NOMO-1 (cell line): ENCODE data around the gene HPN.

Experiments used
- DNase-seq, 2 experiments: peaks; one replicate each; lab custom pipeline; 2025; ENCODE audit not compliant: unreplicated experiment in 2 of 2; lab: John Stamatoyannopoulos, UW

The HPN gene

DNA sequence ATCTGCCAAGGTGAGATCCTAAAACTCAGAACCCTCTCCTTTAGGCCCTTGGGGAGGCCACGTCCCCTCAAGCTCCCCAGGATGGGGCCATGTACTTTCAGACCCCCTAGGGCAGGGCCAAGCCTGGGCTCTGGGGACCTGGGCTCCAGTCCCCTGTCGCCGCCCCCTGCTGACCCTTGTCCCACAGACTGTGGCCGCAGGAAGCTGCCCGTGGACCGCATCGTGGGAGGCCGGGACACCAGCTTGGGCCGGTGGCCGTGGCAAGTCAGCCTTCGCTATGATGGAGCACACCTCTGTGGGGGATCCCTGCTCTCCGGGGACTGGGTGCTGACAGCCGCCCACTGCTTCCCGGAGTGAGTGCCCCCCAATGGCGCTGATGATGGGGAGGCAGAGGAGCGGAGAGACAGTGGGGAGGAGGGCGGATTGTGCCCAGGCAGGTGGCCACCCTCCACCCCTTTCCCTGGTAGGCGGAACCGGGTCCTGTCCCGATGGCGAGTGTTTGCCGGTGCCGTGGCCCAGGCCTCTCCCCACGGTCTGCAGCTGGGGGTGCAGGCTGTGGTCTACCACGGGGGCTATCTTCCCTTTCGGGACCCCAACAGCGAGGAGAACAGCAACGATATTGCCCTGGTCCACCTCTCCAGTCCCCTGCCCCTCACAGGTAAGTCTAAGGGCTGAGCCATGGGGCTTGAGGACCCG lies 18.8 kb downstream of the HPN start:
- DNase-seq = no peak

DNA sequence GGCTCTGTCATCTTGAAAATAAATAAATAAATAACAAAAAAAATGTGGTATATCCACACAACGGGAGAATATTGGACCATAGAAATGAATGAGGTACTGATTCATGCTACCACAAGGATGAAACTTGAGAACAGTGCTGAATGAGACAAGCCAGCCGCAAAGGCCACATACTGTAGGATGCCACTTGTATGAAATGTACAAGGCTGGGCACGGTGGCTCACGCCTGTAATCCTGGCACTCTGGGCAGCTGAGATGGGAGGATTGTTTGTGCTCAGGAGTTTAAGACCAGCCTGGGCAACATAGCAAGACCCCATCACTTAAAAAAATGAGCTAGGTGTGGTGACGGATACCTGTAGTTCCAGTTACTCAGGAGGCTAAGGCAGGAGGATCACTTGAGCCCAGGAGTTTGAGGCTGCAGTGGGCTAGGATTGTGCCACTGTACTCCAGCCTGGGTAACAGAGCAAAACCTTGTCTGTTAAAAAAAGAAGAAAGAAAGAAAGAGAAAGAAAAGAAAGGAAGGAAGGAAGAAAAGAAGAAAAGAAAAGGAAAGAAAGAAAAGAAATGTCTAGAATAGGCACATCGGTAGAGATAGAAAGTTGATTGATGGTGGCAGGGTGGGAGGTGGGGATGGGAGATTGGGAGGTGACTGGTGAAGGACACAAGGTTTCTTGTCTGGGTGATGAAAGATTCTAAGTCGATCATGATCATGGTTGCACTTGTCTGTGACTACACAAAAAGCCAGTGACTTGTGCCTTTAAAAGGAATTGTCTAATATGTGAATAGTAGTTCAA lies 20.3 kb downstream of the HPN start:
- DNase-seq = no peak

- no peak for DNase-seq
Measured at GRCh38 chr19:35062942-35063341, 21.4 kb downstream of the HPN start.

- no peak for DNase-seq
Measured at GRCh38 chr19:35063940-35064818, 22.7 kb downstream of the HPN start.

DNA sequence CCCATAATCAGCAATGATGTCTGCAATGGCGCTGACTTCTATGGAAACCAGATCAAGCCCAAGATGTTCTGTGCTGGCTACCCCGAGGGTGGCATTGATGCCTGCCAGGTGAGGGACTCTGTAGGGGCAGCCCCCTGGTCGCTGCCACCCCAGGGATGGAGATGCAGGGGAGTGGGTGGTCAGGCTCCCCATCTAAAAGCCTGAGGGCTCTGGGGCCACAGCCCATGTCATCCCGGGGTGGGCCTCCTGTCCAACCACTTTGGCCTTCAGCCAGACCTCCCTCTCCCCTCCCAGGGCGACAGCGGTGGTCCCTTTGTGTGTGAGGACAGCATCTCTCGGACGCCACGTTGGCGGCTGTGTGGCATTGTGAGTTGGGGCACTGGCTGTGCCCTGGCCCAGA lies 24.1 kb downstream of the HPN start:
- DNase-seq = no peak

DNA sequence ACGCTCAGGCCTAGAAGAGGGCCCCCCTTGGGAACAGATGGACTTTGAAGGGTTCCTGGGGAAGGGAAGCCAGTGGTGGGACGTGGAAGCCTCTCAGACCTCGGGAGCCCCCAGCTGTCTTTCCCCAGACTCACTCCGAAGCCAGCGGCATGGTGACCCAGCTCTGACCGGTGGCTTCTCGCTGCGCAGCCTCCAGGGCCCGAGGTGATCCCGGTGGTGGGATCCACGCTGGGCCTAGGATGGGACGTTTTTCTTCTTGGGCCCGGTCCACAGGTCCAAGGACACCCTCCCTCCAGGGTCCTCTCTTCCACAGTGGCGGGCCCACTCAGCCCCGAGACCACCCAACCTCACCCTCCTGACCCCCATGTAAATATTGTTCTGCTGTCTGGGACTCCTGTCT lies 24.6 kb downstream of the HPN start:
- DNase-seq = no peak

- DNase-seq = peak; percentile 70 to 74
Measured at GRCh38 chr19:35066691-35067563, 25.4 kb downstream of the HPN start.

DNA sequence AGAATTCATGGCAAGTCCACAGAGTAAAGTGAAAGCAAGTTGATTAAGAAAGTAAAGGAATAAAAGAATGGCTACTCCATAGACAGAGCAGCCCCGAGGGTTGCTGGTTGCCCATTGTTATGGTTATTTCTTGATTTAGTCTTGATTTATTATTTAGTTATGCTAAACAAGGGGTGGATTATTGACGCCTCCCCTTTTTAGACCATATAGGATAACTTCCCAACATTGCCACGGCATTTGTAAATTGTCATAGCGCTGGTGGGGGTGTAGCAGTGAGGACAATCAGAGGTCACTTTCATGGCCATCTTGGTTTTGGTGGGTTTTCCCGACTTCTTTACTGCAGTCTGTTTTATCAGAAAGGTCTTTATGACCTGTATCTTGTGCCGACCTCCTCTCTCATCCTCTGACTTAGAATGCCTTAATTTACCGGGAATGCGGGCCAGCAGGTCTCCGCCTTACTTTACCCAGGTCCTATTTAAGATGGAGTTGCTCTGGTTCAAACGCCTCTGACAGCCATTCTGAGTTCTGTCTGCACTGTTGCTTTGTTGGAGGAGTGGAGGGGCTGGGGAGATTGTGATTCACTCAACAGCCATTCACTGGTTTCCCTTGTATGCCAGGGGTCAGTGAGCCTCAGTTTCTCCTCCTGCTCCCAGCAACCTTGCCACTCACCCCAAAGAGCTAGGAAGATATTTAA lies 27.6 kb downstream of the HPN start:
- DNase-seq = no peak

DNA sequence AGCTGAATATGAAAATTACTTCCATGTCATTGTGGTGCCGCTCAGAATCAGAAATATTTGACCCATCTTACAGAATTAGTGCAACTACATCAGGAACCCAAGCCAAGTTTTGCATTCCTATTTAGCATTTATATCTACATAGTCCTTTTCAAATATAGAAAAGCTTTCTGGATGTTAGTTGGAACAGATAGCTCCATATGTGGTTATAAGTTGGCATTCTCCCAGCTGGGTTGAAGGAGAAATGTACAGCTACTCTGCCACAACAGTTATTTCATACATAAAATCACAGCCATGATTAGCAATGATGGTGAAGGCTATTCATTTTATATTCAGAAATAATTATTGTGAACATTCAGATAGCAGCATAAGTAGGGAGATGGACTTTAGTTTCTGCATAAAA lies 28.2 kb downstream of the HPN start:
- no peak for DNase-seq

DNA sequence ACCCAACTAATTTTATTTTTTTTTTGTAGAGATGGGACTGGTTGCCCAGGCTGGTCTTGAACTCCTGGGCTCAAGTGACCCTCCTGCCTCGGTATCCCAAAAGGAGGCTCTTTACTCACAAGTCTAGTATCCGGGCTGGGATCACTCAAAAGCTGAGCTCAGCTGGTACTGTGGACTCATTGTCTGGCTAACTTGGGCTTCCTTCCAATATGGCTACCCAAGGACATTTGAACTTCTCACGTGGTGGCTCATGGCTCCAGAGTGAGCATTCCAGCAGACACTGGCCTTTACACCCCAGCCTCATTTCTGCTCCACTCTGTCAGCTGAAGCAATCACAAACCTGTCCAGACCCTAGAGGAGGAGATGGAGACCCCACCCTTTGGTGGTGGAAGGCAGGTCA lies 28.9 kb downstream of the HPN start:
- DNase-seq = no peak

GRCh38 chr19:35073516-35073915 lies 32.0 kb downstream of the HPN start:
- no peak for DNase-seq

DNA sequence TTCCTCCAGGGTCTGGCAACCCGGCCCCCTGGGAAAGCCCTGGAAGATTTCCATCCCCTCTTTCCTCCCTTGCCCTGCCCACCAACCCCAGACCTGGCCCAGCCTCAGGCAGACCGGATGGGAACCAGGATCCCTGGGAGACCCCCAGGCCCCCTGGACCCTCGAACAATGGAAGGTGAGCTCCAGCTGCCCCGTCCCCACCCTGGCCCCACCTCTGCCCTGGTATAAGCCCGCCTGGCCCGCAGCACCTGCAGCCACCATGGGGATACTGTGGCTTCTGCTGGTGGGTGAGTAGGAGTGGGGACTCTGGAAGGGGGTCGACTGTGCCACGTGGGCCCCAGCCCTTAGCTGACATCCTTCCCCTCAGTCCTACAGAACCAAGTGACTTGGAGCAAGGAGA lies 32.4 kb downstream of the HPN start:
- no peak for DNase-seq

DNA sequence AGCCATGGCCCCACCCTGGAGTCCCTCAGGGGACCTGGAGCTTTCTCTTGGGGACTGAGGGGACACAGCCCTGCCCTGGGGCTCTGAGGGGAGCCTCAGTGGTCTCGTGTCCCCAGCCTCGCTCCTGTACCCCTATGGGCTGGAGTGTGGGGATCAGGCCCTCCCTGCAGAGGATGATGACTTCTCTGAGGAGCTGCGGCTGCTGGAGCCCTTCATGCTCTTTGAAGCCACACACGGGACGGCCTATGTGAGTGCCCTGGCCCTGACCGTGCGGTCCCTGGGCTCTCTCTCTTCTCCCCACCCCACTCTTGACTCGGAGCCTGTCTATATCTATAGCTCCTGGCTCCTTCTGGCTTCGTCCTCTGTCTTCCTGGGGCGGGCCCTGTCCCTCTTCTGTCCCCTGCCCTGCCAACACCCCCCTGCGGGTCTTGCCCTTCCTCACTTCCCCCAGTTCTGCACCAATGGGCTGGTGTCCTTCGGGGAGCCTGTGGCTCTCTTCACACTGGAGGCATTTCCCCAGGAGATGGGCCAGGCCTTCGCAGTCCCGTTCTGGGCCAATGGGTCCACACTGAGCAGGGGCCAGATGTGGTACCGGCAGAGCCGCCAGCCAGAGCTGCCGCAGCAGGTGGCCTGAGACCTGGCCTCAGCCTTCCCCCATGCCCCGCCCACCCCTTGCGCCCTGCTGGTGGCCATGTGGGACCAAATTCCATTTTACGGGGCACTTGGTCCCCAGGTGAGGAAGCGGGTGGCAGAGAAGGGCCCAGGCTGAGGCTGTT lies 33.1 kb downstream of the HPN start:
- DNase-seq = no peak

DNA sequence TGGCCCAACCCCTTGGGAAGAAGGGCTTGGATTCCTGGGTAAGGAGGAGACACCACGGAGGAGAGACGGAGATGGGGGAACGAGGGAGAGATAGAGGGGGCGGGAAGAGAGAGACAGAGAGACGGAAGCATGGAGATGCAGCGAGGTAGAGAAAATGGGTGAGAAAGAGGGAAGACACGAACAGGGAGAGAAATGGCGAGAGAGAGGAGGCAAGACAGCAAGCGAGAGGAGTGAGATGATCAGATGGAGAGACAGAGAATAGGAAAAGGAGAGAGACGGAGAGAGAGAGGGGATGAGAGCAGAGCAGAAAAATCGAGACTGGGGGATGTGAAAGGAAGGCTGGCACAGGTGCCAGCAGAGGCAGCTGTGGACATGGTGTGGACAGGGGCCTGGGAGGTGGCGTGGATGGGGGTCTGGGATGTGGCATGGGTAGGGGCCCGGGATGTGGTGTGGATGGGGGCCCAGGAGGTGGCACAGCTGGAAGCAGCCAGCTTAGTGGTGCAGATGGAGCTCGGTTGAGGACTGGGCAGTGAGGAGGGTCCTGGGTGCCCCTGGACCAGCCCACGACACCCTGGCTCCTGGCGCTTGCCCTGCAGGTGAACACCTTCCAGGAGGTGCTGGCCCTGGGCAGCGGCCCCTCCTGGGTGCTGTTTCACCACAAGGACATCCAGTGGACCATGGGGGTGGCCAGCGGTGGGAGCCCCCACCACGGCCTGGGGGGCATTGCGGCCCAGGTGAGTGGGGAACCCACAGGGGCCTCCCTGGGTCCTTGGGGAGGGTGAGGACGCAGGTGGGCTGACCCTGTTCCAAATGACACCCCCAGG lies 33.9 kb downstream of the HPN start:
- DNase-seq = no peak

DNA sequence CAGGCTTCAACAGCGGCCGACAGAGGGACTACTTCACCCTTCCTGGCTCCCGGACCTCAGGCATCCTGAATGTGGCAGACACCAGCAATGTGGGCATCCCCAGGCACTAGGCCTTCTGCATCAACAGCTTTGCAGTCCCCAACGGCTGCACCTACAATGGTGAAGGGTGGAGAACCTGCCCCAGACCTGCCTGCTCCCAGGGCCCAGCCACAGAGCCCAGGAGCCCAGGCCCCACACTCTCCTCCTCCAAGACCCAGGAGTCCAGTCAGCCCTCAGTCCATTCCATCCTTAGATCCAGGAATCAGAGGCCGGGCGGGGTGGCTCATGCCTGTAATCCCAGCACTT lies 34.5 kb downstream of the HPN start:
- DNase-seq = no peak

DNA sequence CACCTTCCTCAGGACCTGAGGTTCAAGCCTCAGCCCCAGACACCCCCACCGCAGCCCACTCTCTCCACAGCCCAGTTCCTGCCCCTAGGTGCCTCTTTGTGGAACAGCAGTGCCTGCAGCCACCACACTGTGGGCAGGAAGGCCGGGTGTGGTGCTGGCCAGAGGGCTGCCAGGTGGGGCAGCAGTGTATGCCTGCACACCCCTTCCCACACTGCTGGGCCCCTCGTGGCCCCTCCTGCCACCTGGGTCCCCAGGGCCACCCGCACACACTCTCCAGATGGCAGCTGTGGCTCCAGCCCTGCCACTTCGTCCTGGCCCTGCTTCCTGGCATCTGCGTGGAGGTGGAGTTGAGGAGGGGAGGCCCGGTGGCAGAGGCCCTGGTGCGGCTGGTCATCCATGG lies 35.1 kb downstream of the HPN start:
- DNase-seq = no peak

GRCh38 chr19:35077411-35078223 lies 36.1 kb downstream of the HPN start:
- no peak for DNase-seq

GRCh38 chr19:35079826-35080225 lies 38.3 kb downstream of the HPN start:
- no peak for DNase-seq
